ENCODE measurements around the gene CLDN14.

- TF ChIP-seq GATA2 (IDR thresholded peaks at IDR 0.05; ENCODE audit: low read depth, low read length) (no peak), GATA3 (IDR thresholded peaks at IDR 0.05; ENCODE audit: low read depth, low read length) (no peak)
These were observed 6.7 kb downstream of the CLDN14 start for GRCh38 chr21:36473203-36473602.

Measured in SH-SY5Y (cell line).